HepG2 (cell line): ENCODE measurements around the gene CADM2. TPM values are rescaled to one million over a fixed set of nuclear protein-coding genes. Genes with fewer than 3 reads are reported as not detected.

Experiments used
- ATAC-seq: fragments of 200-7000 bp; cut with Tn5 transposase; 3 replicates; pipeline ENCODE4 v1.9.1; 2020; ENCODE audit warnings: mild to moderate bottlenecking, moderate library complexity
- BruUV-seq: library from RNA; stranded (reverse); fragments of 400-500 nt; replicated peaks from 2 replicates; lab custom pipeline; 2021; lab: Mats Ljungman, UMichigan
- CTCF ChIA-PET: fragments of 300-600 bp; formaldehyde crosslinking; extraction: SDS; loops from one replicate; lab custom pipeline; 2021; ENCODE audit warnings: low total read pairs, inconsistent platforms, low intra/inter-chr PET ratio; lab: Yijun Ruan, JAX
- POLR2A ChIA-PET: fragments of 350-600 bp; sonication (Branson Sonifier 250); formaldehyde crosslinking; loops from one replicate; lab custom pipeline; 2020; ENCODE audit warnings: antibody characterized with exemption, inconsistent platforms; lab: Yijun Ruan, JAX
- DNase-seq: peaks from one replicate; pipeline ENCODE4 v3.0.0-alpha.2; 2015; ENCODE audit warnings: low spot score
- FAIRE-seq: peaks from 3 replicates; lab custom pipeline; 2011; peaks lifted over from hg19 to GRCh38; lab: Jason Lieb, UNC
- H2AFZ ChIP-seq: one replicate; pipeline ENCODE4 v1.6.1; 2011; ENCODE audit warnings: low read length, inconsistent platforms
- H3K27ac ChIP-seq: fragments of 300-600 bp; 3 replicates; pipeline ENCODE4 v1.8.0; 2011; ENCODE audit warnings: mixed run types, mild to moderate bottlenecking, mixed read lengths, low read length, inconsistent platforms; ENCODE audit not compliant: insufficient read depth; ENCODE audit errors: extremely low read length
- H3K27me3 ChIP-seq, 2 experiments: fragments of 200-600 bp in 1 of 2; 2 replicates in 1 of 2; 3 replicates in 1 of 2; pipeline versions ENCODE4 v1.6.0 to v1.8.0; 2011; ENCODE audit warnings: low read length in 2 of 2, mild to moderate bottlenecking in 2 of 2, moderate library complexity in 2 of 2, inconsistent platforms in 1 of 2; ENCODE audit not compliant: insufficient read depth in 2 of 2, control insufficient read depth in 1 of 2
- H3K36me3 ChIP-seq, 2 experiments: fragments of 200-600 bp in 1 of 2; replicated peaks in 1 of 2; 2 replicates in 1 of 2; 3 replicates in 1 of 2; pipeline versions ENCODE4 v1.5.1 to v1.8.0; 2011; ENCODE audit warnings: low read length in 2 of 2, inconsistent platforms in 1 of 2; ENCODE audit not compliant: insufficient read depth in 2 of 2, control insufficient read depth in 1 of 2
- H3K4me1 ChIP-seq: 2 replicates; pipeline ENCODE4 v1.5.1; 2012; ENCODE audit warnings: low read length, inconsistent platforms; ENCODE audit not compliant: insufficient read depth
- H3K4me2 ChIP-seq: 2 replicates; pipeline ENCODE4 v1.6.0; 2011; ENCODE audit warnings: low read depth, low read length, inconsistent platforms
- H3K4me3 ChIP-seq, 3 experiments: fragments of 200-600 bp in 1 of 3; sonication (generic), shearing (Covaris generic) in 1 of 3; replicated peaks in 1 of 3; 2 replicates each; pipeline ENCODE4 v1.5.1; 2011 to 2016; ENCODE audit warnings: low read length in 3 of 3, inconsistent platforms in 2 of 3, low read depth in 2 of 3, mild to moderate bottlenecking in 2 of 3, control low read depth in 1 of 3, mixed read lengths in 1 of 3; ENCODE audit not compliant: insufficient read depth in 1 of 3
- H3K79me2 ChIP-seq: one replicate; pipeline ENCODE4 v1.6.1; 2011; ENCODE audit warnings: low read length, inconsistent platforms; ENCODE audit not compliant: insufficient read depth
- H3K9ac ChIP-seq: 2 replicates; pipeline ENCODE4 v1.6.0; 2011; ENCODE audit warnings: mild to moderate bottlenecking, low read depth, low read length, inconsistent platforms; ENCODE audit not compliant: insufficient read depth
- H3K9me3 ChIP-seq: 2 replicates; pipeline ENCODE4 v1.5.1; 2012; ENCODE audit warnings: mild to moderate bottlenecking, low read length
- H4K20me1 ChIP-seq: 2 replicates; pipeline ENCODE4 v1.6.0; 2011; ENCODE audit warnings: inconsistent platforms, mild to moderate bottlenecking, low read length, moderate library complexity; ENCODE audit not compliant: insufficient read depth
- ADNP ChIP-seq: sonication (generic); formaldehyde crosslinking; IDR thresholded peaks from 2 replicates; pipeline ENCODE4 v1.4.0; 2020; ENCODE audit warnings: missing genetic modification reagents
- CC2D1A ChIP-seq: sonication (generic); formaldehyde crosslinking; IDR thresholded peaks from 2 replicates; pipeline ENCODE4 v1.8.1; 2023; ENCODE audit warnings: mild to moderate bottlenecking, missing genetic modification reagents
- CHCHD3 ChIP-seq: sonication (generic); formaldehyde crosslinking; IDR thresholded peaks from 2 replicates; pipeline ENCODE4 v1.8.0; 2022; ENCODE audit warnings: mild to moderate bottlenecking, missing genetic modification reagents, moderate library complexity
- CREB1 ChIP-seq, 2 experiments: fragments of 450-650 bp in 1 of 2; IDR thresholded peaks; 2 replicates each; pipeline ENCODE4 v1.6.1; 2016 to 2017; ENCODE audit warnings: control low read depth in 1 of 2, mild to moderate bottlenecking in 1 of 2, missing compliant biosample characterization in 1 of 2, missing genetic modification characterization in 1 of 2
- DRAP1 ChIP-seq: IDR thresholded peaks from 2 replicates; pipeline ENCODE4 v1.6.1; 2016; ENCODE audit warnings: missing genetic modification reagents, missing compliant biosample characterization
- HES4 ChIP-seq: sonication (generic); formaldehyde crosslinking; IDR thresholded peaks from 2 replicates; pipeline ENCODE4 v1.9.0; 2021; ENCODE audit warnings: mild to moderate bottlenecking, missing genetic modification reagents, borderline replicate concordance
- HMG20A ChIP-seq: IDR thresholded peaks from 2 replicates; pipeline ENCODE4 v1.6.1; 2016; ENCODE audit warnings: borderline replicate concordance
- KDM6A ChIP-seq: IDR thresholded peaks from 2 replicates; pipeline ENCODE4 v1.6.1; 2016; ENCODE audit warnings: low read depth
- MBNL3 ChIP-seq: fragments of 250-450 bp; sonication (Bioruptor Pico); conservative IDR thresholded peaks from 2 replicates; pipeline ENCODE4 v1.8.0; 2022; ENCODE audit warnings: mild to moderate bottlenecking, inconsistent platforms
- NONO ChIP-seq, 2 experiments: fragments of 450-650 bp in 1 of 2; sonication (generic) in 1 of 2; formaldehyde crosslinking in 1 of 2; IDR thresholded peaks in 1 of 2; conservative IDR thresholded peaks in 1 of 2; 2 replicates each; pipeline versions ENCODE4 v1.6.1 to v1.8.0; 2017 to 2022; ENCODE audit warnings: mild to moderate bottlenecking in 1 of 2, missing genetic modification reagents in 1 of 2, moderate library complexity in 1 of 2
- NR1H2 ChIP-seq: sonication (generic); formaldehyde crosslinking; IDR thresholded peaks from 2 replicates; pipeline ENCODE4 v1.8.1; 2022; ENCODE audit warnings: low read depth, missing genetic modification reagents, borderline replicate concordance
- PHB2 ChIP-seq: fragments of 450-650 bp; IDR thresholded peaks from 2 replicates; pipeline ENCODE4 v1.6.1; 2018; ENCODE audit not compliant: partially characterized antibody
- POLR2AphosphoS5 ChIP-seq: IDR thresholded peaks from 2 replicates; pipeline ENCODE4 v1.6.1; 2012; ENCODE audit warnings: low read depth, low read length
- RARA ChIP-seq: IDR thresholded peaks from 2 replicates; pipeline ENCODE4 v1.6.1; 2016; ENCODE audit warnings: missing genetic modification reagents, missing compliant biosample characterization
- REST ChIP-seq, 2 experiments: IDR thresholded peaks; 2 replicates each; pipeline ENCODE4 v1.6.1; 2011 to 2012; ENCODE audit warnings: low read length in 2 of 2, borderline replicate concordance in 1 of 2, low read depth in 1 of 2, mild to moderate bottlenecking in 1 of 2, moderate library complexity in 1 of 2
- ZNF251 ChIP-seq: sonication (generic); formaldehyde crosslinking; IDR thresholded peaks from 2 replicates; pipeline ENCODE4 v1.9.0; 2021; ENCODE audit warnings: mild to moderate bottlenecking, missing genetic modification reagents
- ZNF3 ChIP-seq: IDR thresholded peaks from 2 replicates; pipeline ENCODE4 v1.7.0; 2017; ENCODE audit warnings: inconsistent platforms
- ZNF333 ChIP-seq: sonication (generic); formaldehyde crosslinking; IDR thresholded peaks from 2 replicates; pipeline ENCODE4 v1.4.0; 2020; ENCODE audit warnings: mild to moderate bottlenecking, missing genetic modification reagents, borderline replicate concordance
- WGBS: methylation state at CpG from one replicate; pipeline ENCODE4 v1.1.6; 2017; ENCODE audit warnings: low lambda C conversion rate; 5-methylcytosine and 5-hydroxymethylcytosine counted together
- in situ Hi-C: cut with HindIII; loops from 2 replicates; pipeline ENCODE4 v1.10.0; 2017; ENCODE audit warnings: low pct_unique_long_range_greater_than_20kb; ENCODE audit not compliant: extremely low pct_ligation_motif_present
- intact Hi-C: fragments of 100-400 bp; cut with micrococcal nuclease; formaldehyde crosslinking; loops from one replicate; pipeline ENCODE4 v1.10.0; 2022; ENCODE audit not compliant: unreplicated experiment
- polyA plus RNA-seq, 8 experiments: library from polyadenylated mRNA; depleted of rRNA in 3 of 8; stranded (reverse) in 7 of 8; unstranded in 1 of 8; fragments of >200 nt; fragmentation: Illumina TruSeq in 4 of 8; extraction: Trizol in 4 of 8; gene quantifications; 2 replicates each; pipeline versions ENCODE4 v1.2.1 to v1.2.3, GENCODE V29; 2011 to 2016; ENCODE audit warnings: low read depth in 4 of 8, missing spikeins in 1 of 8, mixed read lengths in 1 of 8; ENCODE audit not compliant: insufficient read depth in 1 of 8
- total RNA-seq, 5 experiments: library from RNA; depleted of rRNA; stranded (reverse); fragments of >200 nt; fragmentation: Illumina TruSeq; extraction: Trizol; gene quantifications; 2 replicates each; pipeline ENCODE4 v1.2.3, GENCODE V29; 2016; ENCODE audit warnings: low read depth in 1 of 5

The CADM2 gene
- total and polyA plus RNA-seq, 2 of the 13 experiments (the other 11 are each of a cell fraction or from before 2014, with no cell fraction given) = not detected

GRCh38 chr3:85867072-85867471, 908.3 kb downstream of the CADM2 start:
- intact Hi-C loops = no loop called here
- BruUV-seq = no TSS peak
- in situ Hi-C loops = no loop called here
- Histone ChIP-seq H3K4me2 (no peak overlapping the region), H3K9me3 (no peaks in the 10 kb centered on the region), H2AFZ (no peak overlapping the region), H3K4me1 (no peaks in the 10 kb centered on the region), H3K79me2 (no peaks in the 10 kb centered on the region), H3K27ac (no peak overlapping the region), H3K27me3 (no peaks in the 10 kb centered on the region), H3K36me3 (no peaks in the 10 kb centered on the region), H4K20me1 (no peaks in the 10 kb centered on the region), H3K4me3 (no peak overlapping the region), H3K9ac (no peak overlapping the region)
- no peak for FAIRE-seq
- no peak for DNase-seq
- CTCF ChIA-PET = no interaction called here
- TF ChIP-seq CREB1 (IDR thresholded peaks at IDR 0.05) (0 out of 2 replicates have a peak, but pooled peaks have one; percentile 21), CREB1 (CRISPR knock-in tag; IDR thresholded peaks at IDR 0.05) (no peak), RARA (no peak), DRAP1 (CRISPR knock-in tag) (no peak)
- no peak for ATAC-seq
- WGBS = 1% methylated on average over 3 of the region's 3 CpGs
- POLR2A ChIA-PET = no interaction called here

- intact Hi-C loops (no loop called here), in situ Hi-C loops (no loop called here)
- POLR2A ChIA-PET = no interaction called here
- Histone ChIP-seq H3K9me3 (no peaks in the 10 kb centered on the region), H3K4me1 (no peaks in the 10 kb centered on the region), H3K36me3 (no peaks in the 10 kb centered on the region), H4K20me1 (no peaks in the 10 kb centered on the region), H3K27ac (no peak overlapping the region), H3K4me3 (no peak overlapping the region), H2AFZ (no peak overlapping the region), H3K27me3 (no peaks in the 10 kb centered on the region), H3K9ac (no peak overlapping the region), H3K79me2 (no peaks in the 10 kb centered on the region), H3K4me2 (no peak overlapping the region)
- FAIRE-seq (no peak), ATAC-seq (no peak), DNase-seq (no peak)
- CTCF ChIA-PET = no interaction called here
- no TSS peak for BruUV-seq
- TF ChIP-seq ADNP (no peak), KDM6A (CRISPR knock-in tag) (no peak), HES4 (no peak), ZNF333 (CRISPR knock-in tag) (no peak), NR1H2 (no peak), MBNL3 (CRISPR knock-in tag) (no peak), ZNF251 (CRISPR knock-in tag) (no peak), HMG20A (CRISPR knock-in tag) (no peak), REST (IDR thresholded peaks at IDR 0.05; ENCODE audit: borderline replicate concordance in 1 of 2, low read depth in 1 of 2, low read length in 2 of 2) (no peak), PHB2 (no peak), CC2D1A (no peak), NONO (IDR thresholded peaks at IDR 0.05) (no peak), NONO (CRISPR knock-in tag; conservative IDR thresholded peaks at IDR 0.05) (no peak), POLR2AphosphoS5 (no peak), CHCHD3 (CRISPR knock-in tag) (no peak), ZNF3 (CRISPR knock-in tag) (no peak)
These were observed 916.8 kb downstream of the CADM2 start for GRCh38 chr3:85875589-85875988.
